GM19324 (cell line): ENCODE data around the gene HMCN2.

Experiments
- ATAC-seq: cut with Tn5 transposase; IDR thresholded peaks from one replicate; pipeline ENCODE4 v1.9.1; 2021; ENCODE audit warnings: mild to moderate bottlenecking, moderate library complexity; ENCODE audit not compliant: unreplicated experiment, low FRiP score

The HMCN2 gene

DNA sequence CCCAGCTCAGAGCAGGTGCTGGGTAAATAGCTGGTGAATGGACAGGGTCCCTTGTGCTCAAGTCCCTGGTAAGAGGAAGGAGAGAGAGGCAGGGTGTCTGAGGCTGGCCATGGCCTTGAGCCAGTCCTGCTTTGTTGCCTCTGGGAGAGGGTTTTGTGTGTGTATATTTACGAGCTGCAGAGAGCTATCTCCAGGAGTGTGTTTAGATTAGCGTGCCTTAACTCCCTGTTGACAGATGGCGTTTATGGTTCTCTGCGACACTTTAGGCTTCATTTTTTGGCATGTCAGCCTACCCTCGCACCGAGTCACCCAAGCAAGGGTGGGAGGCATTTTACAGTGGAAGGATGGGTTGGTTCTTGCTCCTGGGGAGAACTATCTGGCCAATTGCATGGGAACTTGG is 22.2 kb downstream of the HMCN2 start:
- no peak for ATAC-seq

- ATAC-seq, result no peak
Measured at GRCh38 chr9:130288393-130288792, 22.8 kb downstream of the HMCN2 start.

GRCh38 chr9:130288926-130289690 is 23.5 kb downstream of the HMCN2 start:
- ATAC-seq, result no peak

- ATAC-seq, result no peak
Measured at GRCh38 chr9:130289711-130290241, 24.2 kb downstream of the HMCN2 start.

DNA sequence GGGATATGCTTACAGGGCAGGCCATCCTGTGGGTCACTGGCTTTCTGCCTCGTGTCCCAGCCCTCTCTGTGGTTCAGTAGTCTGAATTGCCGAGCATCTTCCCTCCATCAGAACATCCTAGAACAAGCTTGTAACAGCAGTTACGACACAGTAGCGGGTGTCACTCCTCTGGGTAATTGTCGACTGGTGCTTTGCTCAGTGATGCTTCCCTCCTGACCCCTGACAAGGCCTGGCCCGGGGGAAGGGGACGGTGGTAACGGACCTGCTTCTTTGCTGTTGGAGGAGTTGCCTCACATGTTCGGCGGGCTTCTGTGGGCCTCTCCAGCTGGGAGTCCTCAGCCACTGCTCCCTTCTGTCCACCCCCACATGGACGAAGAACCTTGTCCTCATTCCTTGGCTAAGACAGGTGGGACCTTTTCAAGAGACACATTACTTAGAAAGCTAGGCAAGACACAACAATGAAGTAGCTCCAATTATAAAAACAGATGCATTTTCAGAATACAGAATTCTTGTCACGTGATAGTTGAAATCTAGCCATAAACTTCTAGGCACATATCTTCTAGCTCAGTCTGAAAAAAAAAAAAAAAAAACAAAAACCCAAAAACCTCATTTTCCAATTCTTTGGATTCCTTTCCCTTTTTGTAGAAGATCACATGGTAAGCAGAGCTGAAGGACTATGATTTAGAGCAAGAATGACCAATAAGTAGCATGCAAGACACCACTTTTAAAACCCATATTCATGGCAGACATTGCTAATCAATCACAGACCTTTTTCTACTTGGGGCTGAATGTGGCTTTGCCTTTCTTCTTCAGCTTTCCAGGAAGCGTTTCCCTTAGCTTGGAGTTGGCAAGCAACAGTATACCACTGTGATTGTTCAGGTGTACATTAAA is 25.0 kb downstream of the HMCN2 start:
- no peak for ATAC-seq

GRCh38 chr9:130291474-130291873 is 25.9 kb downstream of the HMCN2 start:
- no peak for ATAC-seq

- no peak for ATAC-seq
Measured at GRCh38 chr9:130292106-130292505, 26.5 kb downstream of the HMCN2 start.

DNA sequence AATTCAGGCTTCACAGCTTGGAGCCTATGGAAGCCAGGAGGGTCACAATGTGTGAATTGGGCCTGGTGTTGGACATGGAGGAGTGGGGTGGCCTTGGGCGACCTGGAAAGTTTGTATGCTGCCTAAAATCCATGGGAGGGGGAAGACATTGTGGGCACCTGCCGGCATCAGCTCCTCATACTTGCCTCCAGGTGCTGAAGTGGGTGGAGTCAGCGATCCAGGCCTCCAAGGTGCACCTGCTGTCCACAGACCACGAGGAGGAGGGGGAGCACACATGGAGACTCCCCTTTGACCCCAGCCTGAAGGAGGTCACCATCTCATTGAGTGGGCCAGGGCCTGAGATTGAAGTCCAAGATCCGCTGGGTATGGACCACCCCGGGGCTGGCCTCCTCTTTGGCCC is 29.1 kb downstream of the HMCN2 start:
- ATAC-seq, result no peak

DNA sequence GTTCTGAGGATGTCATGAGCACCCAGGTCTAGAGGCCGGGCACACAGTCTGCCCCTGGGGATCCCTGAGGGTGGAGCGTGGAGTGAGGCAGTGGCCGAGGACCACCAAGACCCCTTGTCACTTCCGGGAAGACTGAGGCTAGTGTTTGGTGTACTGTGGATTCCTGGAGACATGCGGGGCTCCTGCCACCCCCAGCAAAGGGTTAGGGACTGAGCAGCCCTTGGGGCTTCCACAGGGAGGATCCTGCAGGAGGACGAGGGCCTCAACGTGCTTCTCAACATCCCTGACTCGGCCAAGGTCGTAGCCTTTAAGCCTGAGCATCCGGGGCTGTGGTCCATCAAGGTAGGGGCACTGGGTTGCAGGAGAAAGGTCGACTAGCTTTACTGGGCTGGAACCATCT is 29.9 kb downstream of the HMCN2 start:
- no peak for ATAC-seq

GRCh38 chr9:130295945-130296782 is 30.6 kb downstream of the HMCN2 start:
- no peak for ATAC-seq

DNA sequence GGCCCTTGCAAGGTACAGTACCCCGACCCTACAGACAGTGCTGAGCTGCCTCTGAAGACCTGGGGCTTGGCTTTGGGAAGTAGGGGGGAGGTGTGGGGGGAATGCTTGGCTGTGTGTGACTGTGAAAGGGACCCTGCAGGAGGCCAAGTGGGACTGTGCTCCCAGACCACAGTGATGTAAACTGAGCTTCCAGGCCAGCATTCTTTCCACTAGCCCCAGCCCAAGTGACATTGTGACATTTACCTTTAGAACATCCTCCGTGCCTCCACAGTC is 31.2 kb downstream of the HMCN2 start:
- ATAC-seq, result no peak

GRCh38 chr9:130297371-130297770 is 31.8 kb downstream of the HMCN2 start:
- no peak for ATAC-seq

GRCh38 chr9:130298662-130299279 is 33.2 kb downstream of the HMCN2 start:
- ATAC-seq, result no peak

- no peak for ATAC-seq
Measured at GRCh38 chr9:130299785-130300615, 34.4 kb downstream of the HMCN2 start.

DNA sequence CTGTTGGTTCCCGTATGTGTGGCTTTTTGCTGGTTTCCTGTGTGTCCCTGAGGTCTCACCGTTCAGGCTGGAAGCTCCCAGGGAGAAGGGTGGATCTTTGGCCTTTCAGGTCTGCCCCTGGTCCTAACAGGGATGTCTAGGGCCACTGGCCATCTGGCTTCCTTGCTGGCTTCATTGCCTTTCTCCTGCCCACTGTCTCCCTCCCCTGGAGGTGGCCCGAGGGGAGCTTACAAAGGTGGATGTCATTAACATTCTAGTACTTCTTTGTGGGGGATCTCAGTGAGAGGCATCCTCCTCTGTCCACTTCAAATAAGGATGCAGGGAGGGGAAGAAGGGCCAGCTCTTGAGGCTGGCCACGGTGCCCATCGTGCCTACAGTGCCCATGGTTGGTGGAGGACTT is 35.2 kb downstream of the HMCN2 start:
- ATAC-seq, result no peak

- ATAC-seq, result no peak
Measured at GRCh38 chr9:130301483-130302286, 36.1 kb downstream of the HMCN2 start.

- ATAC-seq, result no peak
Measured at GRCh38 chr9:130302785-130303612, 37.4 kb downstream of the HMCN2 start.

- no peak for ATAC-seq
Measured at GRCh38 chr9:130303613-130304055, 38.1 kb downstream of the HMCN2 start.
